GM23338 (cell line): ENCODE measurements around the gene UNC45B. TPM values are rescaled to one million over a fixed set of nuclear protein-coding genes. Genes with fewer than 3 reads are reported as not detected.

Source experiments
- ATAC-seq: fragments of 200-7000 bp; cut with Tn5 transposase; 3 replicates; pipeline ENCODE4 v1.9.1; 2020
- DNase-seq: peaks from one replicate; pipeline ENCODE4 v3.0.0-alpha.2; 2015; ENCODE audit warnings: low spot score
- H2AFZ ChIP-seq: fragments of 200-600 bp; sonication (generic); 2 replicates; pipeline ENCODE4 v1.8.0; 2016; ENCODE audit warnings: antibody characterized with exemption, mild to moderate bottlenecking, moderate library complexity
- H3F3A ChIP-seq: fragments of 200-600 bp; sonication (generic); replicated peaks from 2 replicates; pipeline ENCODE4 v1.8.0; 2017; ENCODE audit warnings: antibody characterized with exemption, mixed run types, low read depth
- H3K27ac ChIP-seq: fragments of 200-600 bp; sonication (generic); 2 replicates; pipeline ENCODE4 v1.6.1; 2016; ENCODE audit warnings: low read depth
- H3K27me3 ChIP-seq: fragments of 200-600 bp; sonication (generic); 2 replicates; pipeline ENCODE4 v1.8.0; 2016; ENCODE audit warnings: mild to moderate bottlenecking, mixed run types, moderate library complexity; ENCODE audit not compliant: insufficient read depth
- H3K36me3 ChIP-seq: fragments of 200-600 bp; sonication (generic); 2 replicates; pipeline ENCODE4 v1.8.0; 2016; ENCODE audit warnings: mild to moderate bottlenecking; ENCODE audit not compliant: insufficient read depth
- H3K4me1 ChIP-seq: fragments of 200-600 bp; sonication (generic); 2 replicates; pipeline ENCODE4 v1.8.0; 2016; ENCODE audit warnings: mild to moderate bottlenecking, moderate library complexity; ENCODE audit not compliant: insufficient read depth
- H3K4me2 ChIP-seq: fragments of 200-600 bp; sonication (generic); 2 replicates; pipeline ENCODE4 v1.7.1; 2017; ENCODE audit warnings: mixed run types
- H3K4me3 ChIP-seq: fragments of 200-600 bp; sonication (generic); 2 replicates; pipeline ENCODE4 v1.6.1; 2016; ENCODE audit warnings: mixed run types
- H3K79me2 ChIP-seq: fragments of 200-600 bp; sonication (generic); replicated peaks from 2 replicates; pipeline ENCODE4 v1.8.0; 2017; ENCODE audit warnings: mild to moderate bottlenecking; ENCODE audit not compliant: insufficient read depth
- H3K9me2 ChIP-seq: fragments of 200-600 bp; sonication (generic); 2 replicates; pipeline ENCODE4 v1.8.0; 2017; ENCODE audit not compliant: insufficient read depth
- H4K20me1 ChIP-seq: fragments of 200-600 bp; sonication (generic); replicated peaks from 2 replicates; pipeline ENCODE4 v1.8.0; 2017; ENCODE audit warnings: mild to moderate bottlenecking; ENCODE audit not compliant: insufficient read depth
- H3K27ac Mint-ChIP-seq: 2 replicates; pipeline ENCODE4 v1.8.0; 2020; ENCODE audit warnings: inconsistent platforms, mild to moderate bottlenecking, moderate library complexity, mixed read lengths
- H3K27me3 Mint-ChIP-seq: 3 replicates; pipeline ENCODE4 v1.8.0; 2022; ENCODE audit warnings: low read depth, mild to moderate bottlenecking, moderate library complexity, mixed read lengths, inconsistent platforms; ENCODE audit not compliant: insufficient read depth, poor library complexity
- H3K36me3 Mint-ChIP-seq: 3 replicates; pipeline ENCODE4 v1.8.0; 2021; ENCODE audit warnings: low read depth, mild to moderate bottlenecking, inconsistent platforms, moderate library complexity, mixed read lengths
- H3K4me1 Mint-ChIP-seq: 3 replicates; pipeline ENCODE4 v1.8.0; 2020; ENCODE audit warnings: mild to moderate bottlenecking, inconsistent platforms, mixed read lengths
- H3K4me3 Mint-ChIP-seq: 3 replicates; pipeline ENCODE4 v1.8.0; 2021; ENCODE audit warnings: moderate library complexity, mild to moderate bottlenecking, inconsistent platforms, mixed read lengths
- H3K9me3 Mint-ChIP-seq: 3 replicates; pipeline ENCODE4 v1.8.0; 2020; ENCODE audit warnings: moderate library complexity, mild to moderate bottlenecking, inconsistent platforms, mixed read lengths
- CTCF ChIP-seq, 2 experiments: fragments of 200-600 bp in 1 of 2; sonication (generic) in 1 of 2; conservative IDR thresholded peaks; 2 replicates each; pipeline versions ENCODE4 v1.5.1 to v1.6.1; 2016 to 2017; ENCODE audit warnings: antibody characterized with exemption in 2 of 2, low read depth in 2 of 2, mild to moderate bottlenecking in 2 of 2, moderate library complexity in 1 of 2
- ETS1 ChIP-seq: IDR thresholded peaks from 2 replicates; pipeline ENCODE4 v1.6.1; 2016; ENCODE audit warnings: antibody characterized with exemption
- EZH2phosphoT487 ChIP-seq: fragments of 200-600 bp; sonication (generic); IDR thresholded peaks from one replicate; pipeline ENCODE4 v1.8.1; 2018; ENCODE audit warnings: antibody characterized with exemption; ENCODE audit not compliant: unreplicated experiment
- JUNB ChIP-seq: IDR thresholded peaks from one replicate; pipeline ENCODE4 v1.6.1; 2016; ENCODE audit warnings: antibody characterized with exemption; ENCODE audit not compliant: unreplicated experiment
- NANOG ChIP-seq: IDR thresholded peaks from 2 replicates; pipeline ENCODE4 v1.6.1; 2016; ENCODE audit warnings: antibody characterized with exemption, borderline replicate concordance
- REST ChIP-seq: IDR thresholded peaks from one replicate; pipeline ENCODE4 v1.6.1; 2018; ENCODE audit warnings: antibody characterized with exemption; ENCODE audit not compliant: unreplicated experiment
- STAT1 ChIP-seq: IDR thresholded peaks from one replicate; pipeline ENCODE4 v1.6.1; 2016; ENCODE audit warnings: antibody characterized with exemption; ENCODE audit not compliant: unreplicated experiment
- ZNF114 ChIP-seq: fragments of 250-450 bp; sonication (Bioruptor Pico); IDR thresholded peaks from 2 replicates; pipeline ENCODE4 v1.5.0; 2020; ENCODE audit warnings: mild to moderate bottlenecking, moderate library complexity
- ZNF331 ChIP-seq: fragments of 250-450 bp; sonication (Bioruptor Pico); IDR thresholded peaks from 2 replicates; pipeline ENCODE4 v1.5.0; 2020; ENCODE audit warnings: low read depth, mild to moderate bottlenecking, moderate library complexity
- ZNF462 ChIP-seq: fragments of 250-450 bp; sonication (Bioruptor Pico); IDR thresholded peaks from 2 replicates; pipeline ENCODE4 v1.5.0; 2020; ENCODE audit warnings: mild to moderate bottlenecking, moderate library complexity
- polyA plus RNA-seq: library from polyadenylated mRNA; unstranded; fragments of >200 nt; fragmentation: Nextera tagmentation; extraction: Ambion mirVana; gene quantifications from 2 replicates; pipeline ENCODE4 v1.2.1, GENCODE V29; 2016
- total RNA-seq: library from RNA; depleted of rRNA; stranded (reverse); fragments of >200 nt; shearing (Covaris generic); gene quantifications from 2 replicates; pipeline ENCODE4 v1.2.3, GENCODE V29; 2014

UNC45B gene
- total and polyA plus RNA-seq, 2 experiments from 2014 or later, result 0.03 TPM; not detected in 1

- no peaks in the 10 kb centered on the region for H3K36me3 ChIP-seq
Observed at GRCh38 chr17:35154196-35155165, 6.9 kb downstream of the UNC45B start.

More at GRCh38 chr17:35154196-35155165, 6.9 kb downstream of the UNC45B start:
- Histone ChIP-seq H2AFZ (no peak overlapping the region; the same call in 1 of the 2 replicates), H3K4me1 (no peaks in the 10 kb centered on the region), H3K4me3 (no peak overlapping the region), H3F3A (no peaks in the 10 kb centered on the region), H3K4me2 (no peak overlapping the region), H4K20me1 (no peaks in the 10 kb centered on the region), H3K79me2 (no peaks in the 10 kb centered on the region), H3K9me2 (0 out of 2 replicates have a peak, but pooled peaks cover 3% of the 10 kb centered on the region), H3K27ac (no peak overlapping the region), H3K27me3 (no peaks in the 10 kb centered on the region)
- Mint-ChIP-seq H3K36me3 (no peaks in the 10 kb centered on the region), H3K4me3 (no peak overlapping the region), H3K4me1 (no peaks in the 10 kb centered on the region), H3K27me3 (peaks cover 6% of the 10 kb centered on the region), H3K27ac (no peak overlapping the region), H3K9me3 (no peaks in the 10 kb centered on the region)
- TF ChIP-seq ETS1, result no peak
- TF ChIP-seq ZNF114 (CRISPR knock-in tag), result no peak
- TF ChIP-seq EZH2phosphoT487, result no peak
- no peak for TF ChIP-seq STAT1
- no peak for TF ChIP-seq ZNF331 (CRISPR knock-in tag)
- TF ChIP-seq ZNF462 (CRISPR knock-in tag), result no peak
- no peak for TF ChIP-seq NANOG
- TF ChIP-seq REST, result no peak
- TF ChIP-seq CTCF (conservative IDR thresholded peaks at IDR 0.05; ENCODE audit: low read depth in 2 of 2), result no peak
- no peak for TF ChIP-seq JUNB
- no peak for DNase-seq
- no peak for ATAC-seq
